ENCODE measurements around the gene GIT2. TPM values are rescaled to one million over a fixed set of nuclear protein-coding genes. Genes with fewer than 3 reads are reported as not detected.

The GIT2 gene
- total RNA-seq, 1 experiment from 2014 or later = 36.7 TPM

- peak in 1 of 2 experiments; percentile 70 for DNase-seq
- no TSS peak for BruUV-seq (replicated peaks)
- Histone ChIP-seq H3K4me3 (no peak overlapping the region), H3F3A (ENCODE audit: insufficient read depth, low read depth) (peaks cover 14% of the 10 kb centered on the region; the same call in 1 of the 2 replicates), H3K4me1 (replicated peaks; ENCODE audit: insufficient read depth) (peaks cover 19% of the 10 kb centered on the region), H3K36me3 (ENCODE audit: low read depth) (peaks cover 7% of the 10 kb centered on the region; the same call in 1 of the 2 replicates), H3K79me2 (ENCODE audit: low read depth) (no peaks in the 10 kb centered on the region), H3K9me2 (ENCODE audit: insufficient read depth) (no peaks in the 10 kb centered on the region), H2AFZ (no peak overlapping the region), H3K27ac (peak overlapping the region; percentile 53; the same call in 1 of the 2 replicates), H4K20me1 (ENCODE audit: insufficient read depth) (no peaks in the 10 kb centered on the region), H3K27me3 (ENCODE audit: insufficient read depth, low read depth) (no peaks in the 10 kb centered on the region), H3K9me3 (ENCODE audit: insufficient read depth, low read depth) (no peaks in the 10 kb centered on the region), H3K4me2 (no peak overlapping the region)
- intact Hi-C loops (cut with micrococcal nuclease; ENCODE audit: unreplicated experiment) = no loop called here
- TF ChIP-seq EZH2 (IDR thresholded peaks at IDR 0.05; ENCODE audit: low read depth) (no peak), CTCF (conservative IDR thresholded peaks at IDR 0.05) (no peak)
- POLR2A ChIA-PET (ENCODE audit: unreplicated experiment) = interaction anchor here (0.7 kb wide), 1 partner anchor 158 kb away, joined by 3 read pairs; the partner anchor contains the start of gene IFT81
- CTCF ChIA-PET = no interaction called here
Observed at GRCh38 chr12:109966546-109966945, 29.6 kb downstream of the GIT2 start.

GRCh38 chr12:109963743-109964429 lies 32.3 kb downstream of the GIT2 start:
- Histone ChIP-seq H3K27me3 (ENCODE audit: insufficient read depth, low read depth) (no peaks in the 10 kb centered on the region), H3K4me1 (replicated peaks; ENCODE audit: insufficient read depth) (peaks cover 19% of the 10 kb centered on the region), H4K20me1 (ENCODE audit: insufficient read depth) (no peaks in the 10 kb centered on the region), H3K9me2 (ENCODE audit: insufficient read depth) (no peaks in the 10 kb centered on the region), H3K4me3 (no peak overlapping the region), H3F3A (ENCODE audit: insufficient read depth, low read depth) (peaks cover 14% of the 10 kb centered on the region; the same call in 1 of the 2 replicates), H3K79me2 (ENCODE audit: low read depth) (no peaks in the 10 kb centered on the region), H3K36me3 (ENCODE audit: low read depth) (peaks cover 16% of the 10 kb centered on the region), H2AFZ (no peak overlapping the region), H3K9me3 (ENCODE audit: insufficient read depth, low read depth) (no peaks in the 10 kb centered on the region), H3K4me2 (no peak overlapping the region), H3K27ac (no peak overlapping the region)
- no peak for DNase-seq
- BruUV-seq (replicated peaks) = no TSS peak
- POLR2A ChIA-PET (ENCODE audit: unreplicated experiment) = interaction anchor here (0.5 to 0.6 kb wide), 2 partner anchors 11 to 516 kb away, joined by 4 to 10 read pairs; no protein-coding TSS in a partner anchor
- CTCF ChIA-PET = interaction anchor here (0.5 kb wide), 1 partner anchor 469 kb away, joined by 5 read pairs; no protein-coding TSS in a partner anchor
- no peak for TF ChIP-seq EZH2 (IDR thresholded peaks at IDR 0.05; ENCODE audit: low read depth)
- TF ChIP-seq CTCF (conservative IDR thresholded peaks at IDR 0.05) = no peak
- intact Hi-C loops (cut with micrococcal nuclease; ENCODE audit: unreplicated experiment) = no loop called here

- H3K4me3 ChIP-seq = no peak overlapping the region
- H4K20me1 ChIP-seq (ENCODE audit: insufficient read depth) = no peaks in the 10 kb centered on the region
- no peak for DNase-seq
- TF ChIP-seq EZH2 (IDR thresholded peaks at IDR 0.05; ENCODE audit: low read depth) = no peak
- H3F3A ChIP-seq (ENCODE audit: insufficient read depth, low read depth) = peaks cover 14% of the 10 kb centered on the region; the same call in 1 of the 2 replicates
- H3K79me2 ChIP-seq (ENCODE audit: low read depth) = no peaks in the 10 kb centered on the region
- ChIA-PET CTCF (no interaction called here), POLR2A (ENCODE audit: unreplicated experiment) (no interaction called here)
- H2AFZ ChIP-seq = no peak overlapping the region
- H3K4me2 ChIP-seq = no peak overlapping the region
- no peaks in the 10 kb centered on the region for H3K9me2 ChIP-seq (ENCODE audit: insufficient read depth)
- intact Hi-C loops (cut with micrococcal nuclease; ENCODE audit: unreplicated experiment) = no loop called here
- no peaks in the 10 kb centered on the region for H3K27me3 ChIP-seq (ENCODE audit: insufficient read depth, low read depth)
- peaks cover 16% of the 10 kb centered on the region for H3K36me3 ChIP-seq (ENCODE audit: low read depth)
- H3K9me3 ChIP-seq (ENCODE audit: insufficient read depth, low read depth) = no peaks in the 10 kb centered on the region
- no peak overlapping the region for H3K27ac ChIP-seq
- peaks cover 19% of the 10 kb centered on the region for H3K4me1 ChIP-seq (replicated peaks; ENCODE audit: insufficient read depth)
- BruUV-seq (replicated peaks) = no TSS peak
Observed at GRCh38 chr12:109963330-109963729, 32.8 kb downstream of the GIT2 start.
